Activated CD8-positive, alpha-beta memory T cell treated with anti-CD3 and anti-CD28 coated beads for 48 hours (primary cell): ENCODE results near the gene SEZ6.

Source experiments
- DNase-seq, 3 experiments: peaks; one replicate each; pipeline ENCODE4 v3.0.0-alpha.2; 2020; ENCODE audit warnings: low read depth in 2 of 3, low spot score in 2 of 3

Gene SEZ6

DNA sequence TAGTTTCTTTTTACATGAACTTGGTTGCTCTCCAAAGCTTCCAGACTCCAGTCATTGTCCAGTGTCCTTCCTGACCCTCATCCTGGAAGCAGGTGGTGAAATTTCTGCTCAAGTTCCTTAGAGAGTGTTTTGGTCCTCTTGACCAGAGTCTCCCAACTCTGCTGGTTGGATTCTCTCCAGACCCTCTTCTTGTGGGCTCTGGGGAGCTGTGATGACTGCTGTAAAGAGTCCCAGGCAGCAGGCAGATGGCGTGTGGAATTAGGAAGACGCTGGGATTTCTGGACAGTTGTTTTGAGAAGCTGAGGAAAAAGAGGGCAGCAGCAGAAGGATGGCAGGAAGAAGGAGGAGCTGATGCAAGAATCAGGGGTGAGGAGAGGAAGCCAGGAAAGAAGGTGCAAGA, 1.6 kb upstream of the SEZ6 start:
- DNase-seq = no peak

DNA sequence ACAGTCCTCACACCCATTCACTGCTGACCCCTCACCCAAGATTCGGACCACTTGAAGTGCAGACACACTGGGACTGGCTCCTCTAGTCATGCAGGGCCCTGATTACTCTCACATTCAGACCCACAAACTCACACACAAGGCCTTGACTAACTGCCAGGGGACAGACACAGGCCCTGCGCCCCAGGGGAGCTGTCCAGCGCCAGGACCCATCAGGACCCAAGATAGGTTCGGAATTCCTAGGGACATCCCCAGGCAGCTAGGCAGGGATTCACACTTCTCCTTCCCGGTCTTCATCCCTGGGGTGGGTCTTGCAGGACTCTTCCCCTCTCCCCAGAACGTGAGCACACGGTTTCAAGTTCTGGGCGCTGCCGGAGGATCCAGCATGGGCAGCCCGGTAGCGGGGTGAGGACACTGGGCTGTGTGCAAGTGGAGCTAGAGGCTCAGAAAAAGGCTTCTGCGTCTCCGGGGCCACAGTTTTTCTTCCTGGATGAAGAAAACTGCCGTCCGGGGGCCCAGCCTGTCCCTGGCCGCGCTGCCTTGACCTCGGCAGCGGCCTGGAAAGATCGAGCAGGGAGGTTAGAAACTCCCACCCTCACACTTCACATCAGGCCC, 1.6 kb downstream of the SEZ6 start:
- no peak for DNase-seq

- DNase-seq = no peak
These were observed 2.5 kb downstream of the SEZ6 start for GRCh38 chr17:29003289-29003688.

GRCh38 chr17:29002811-29003210, 3.0 kb downstream of the SEZ6 start:
- DNase-seq = no peak

GRCh38 chr17:29000973-29001372, 4.9 kb downstream of the SEZ6 start:
- no peak for DNase-seq

- no peak for DNase-seq
These were observed 6.6 kb downstream of the SEZ6 start for GRCh38 chr17:28999206-28999605.

GRCh38 chr17:28997806-28998205, 8.0 kb downstream of the SEZ6 start:
- no peak for DNase-seq

- no peak for DNase-seq
These were observed 9.2 kb downstream of the SEZ6 start for GRCh38 chr17:28996554-28997096.

DNA sequence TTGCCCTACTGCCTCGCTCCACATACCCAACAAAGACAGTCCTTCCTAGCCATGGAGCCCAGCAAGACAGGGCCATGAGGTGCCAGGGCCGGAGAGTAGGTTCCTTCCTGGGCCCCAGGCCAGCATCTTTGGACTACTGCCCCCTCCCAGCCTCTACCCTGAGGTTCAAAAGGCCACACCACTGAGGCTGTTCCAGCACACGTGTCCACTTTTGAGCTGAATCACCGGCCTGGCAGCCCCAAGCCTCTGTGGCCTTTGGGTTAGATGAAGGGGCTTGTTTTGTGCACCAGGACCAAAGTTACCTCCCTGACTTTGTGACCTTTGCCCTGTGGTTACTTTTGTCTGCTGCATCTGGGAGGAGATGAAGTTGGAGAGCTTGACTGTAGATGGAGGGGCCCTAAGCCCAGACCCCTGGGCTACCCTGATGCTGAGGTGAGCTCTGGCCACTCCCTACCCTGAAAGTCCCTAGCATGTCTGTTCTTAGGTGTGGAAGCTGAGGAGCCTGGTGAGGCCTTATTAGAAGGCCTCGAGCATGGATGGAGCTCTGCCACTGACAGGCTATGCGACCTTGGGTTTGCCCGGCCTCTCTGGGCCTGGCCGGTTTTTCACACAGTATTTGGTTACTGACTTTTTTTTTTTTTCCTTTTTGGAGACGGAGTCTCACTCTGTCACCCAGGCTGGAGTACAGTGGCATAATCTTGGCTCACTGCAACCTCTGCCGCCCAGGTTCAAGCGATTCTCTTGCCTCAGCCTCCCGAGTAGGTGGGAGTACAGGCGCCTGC, 12.0 kb downstream of the SEZ6 start:
- DNase-seq = no peak

GRCh38 chr17:28992625-28993600, 12.9 kb downstream of the SEZ6 start:
- no peak for DNase-seq

DNA sequence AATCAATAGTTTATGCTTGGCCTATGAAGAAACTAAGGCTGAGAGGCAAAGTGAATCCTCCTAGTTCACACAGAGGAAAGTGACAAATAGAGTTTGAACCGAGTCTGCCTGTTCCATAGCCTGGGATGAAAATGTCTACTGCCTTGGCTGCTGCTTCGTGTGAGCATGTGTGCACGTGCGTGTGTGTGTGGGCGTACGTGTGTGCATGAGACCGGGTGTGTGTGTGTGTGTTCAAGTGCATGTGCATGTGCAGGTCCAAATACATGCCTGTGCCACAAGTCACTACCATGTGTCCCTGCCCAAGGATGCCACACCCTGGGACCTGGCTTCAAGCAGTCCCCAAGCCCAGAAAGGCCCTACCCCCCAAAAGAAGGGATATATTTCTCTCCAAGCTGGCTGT, 13.6 kb downstream of the SEZ6 start:
- no peak for DNase-seq

DNA sequence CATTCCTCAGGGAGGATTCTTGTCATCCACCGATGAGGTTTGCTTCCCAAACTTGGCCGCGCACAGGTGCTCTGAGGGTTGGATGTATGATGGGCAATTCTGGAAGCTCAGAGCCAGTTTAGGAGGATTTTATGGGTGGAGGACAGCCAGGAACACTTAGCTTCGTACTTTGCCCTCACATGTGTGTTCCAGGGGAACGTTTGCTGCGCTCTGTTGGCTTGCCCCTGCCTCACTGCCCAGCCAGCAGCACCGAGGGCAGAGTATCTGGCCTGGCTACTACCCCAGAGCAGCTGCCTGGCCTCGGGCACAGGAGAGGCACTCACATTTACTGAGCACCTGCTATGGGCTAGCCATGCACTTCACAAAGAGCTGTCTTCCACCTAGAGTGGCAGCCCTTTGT, 14.1 kb downstream of the SEZ6 start:
- DNase-seq = no peak

DNA sequence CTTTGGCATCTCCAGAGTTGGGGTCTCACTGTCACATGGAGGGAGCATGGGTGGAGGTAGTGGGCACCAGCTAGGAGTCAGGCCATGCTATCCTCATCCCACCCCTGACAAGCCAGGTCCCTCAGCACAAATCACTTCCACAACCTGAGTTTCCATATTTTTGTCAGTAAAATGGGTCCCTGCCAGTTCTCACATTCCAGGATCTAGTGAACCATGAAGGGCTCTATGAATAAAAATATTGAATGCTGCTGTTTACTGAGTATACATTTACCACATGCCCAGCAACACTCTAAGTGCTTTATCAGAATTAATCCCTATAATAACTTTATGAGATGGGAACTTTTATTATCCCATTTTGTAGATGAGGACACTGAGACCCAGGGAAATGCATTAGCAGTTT, 16.8 kb downstream of the SEZ6 start:
- no peak for DNase-seq

- DNase-seq = no peak
These were observed 17.4 kb downstream of the SEZ6 start for GRCh38 chr17:28988475-28988874.

DNA sequence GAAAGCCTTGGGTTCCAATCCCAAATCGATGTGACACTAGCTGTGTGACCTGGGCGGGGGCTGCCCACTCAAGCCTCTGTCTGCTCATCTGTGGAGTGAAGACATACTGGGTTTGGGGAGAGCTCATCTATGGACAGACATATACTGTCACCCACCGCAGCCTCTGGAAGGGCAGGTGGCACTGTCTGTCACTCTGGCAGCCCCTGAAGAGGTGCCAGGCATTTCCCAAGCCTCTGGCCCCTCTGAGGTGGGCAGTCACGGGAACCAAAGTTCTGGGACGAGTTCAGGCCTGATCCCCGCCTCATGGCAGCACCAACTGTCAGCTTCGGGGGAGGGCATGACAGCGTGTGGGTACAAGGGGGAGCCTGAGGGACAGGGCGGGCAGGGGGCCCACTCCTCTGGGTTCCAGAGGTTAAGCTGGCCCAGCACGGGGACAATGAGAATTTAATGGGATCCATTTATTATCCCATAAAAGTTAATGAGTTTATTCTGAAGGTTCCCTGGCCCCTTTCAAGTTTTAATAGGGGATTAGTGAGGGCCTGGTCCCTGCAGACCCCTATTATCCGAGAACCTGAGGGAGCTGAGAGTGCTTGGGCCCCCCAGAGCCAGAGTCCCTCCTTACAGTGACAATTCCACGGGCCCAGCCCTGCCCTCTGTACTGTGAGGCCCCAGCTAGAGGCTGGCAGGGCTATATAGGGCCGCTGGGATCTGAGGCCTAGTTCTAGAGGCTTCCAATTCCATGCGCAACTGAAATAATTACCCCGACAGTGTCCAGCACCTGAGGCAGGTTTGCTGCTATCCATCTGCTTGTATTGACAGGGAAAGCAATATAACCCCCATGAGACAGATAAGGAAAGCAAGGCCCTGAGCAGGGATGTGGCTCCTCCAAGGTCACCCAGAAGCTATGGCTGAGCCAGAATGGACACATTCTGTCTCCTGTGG, 18.8 kb downstream of the SEZ6 start:
- DNase-seq = no peak

DNA sequence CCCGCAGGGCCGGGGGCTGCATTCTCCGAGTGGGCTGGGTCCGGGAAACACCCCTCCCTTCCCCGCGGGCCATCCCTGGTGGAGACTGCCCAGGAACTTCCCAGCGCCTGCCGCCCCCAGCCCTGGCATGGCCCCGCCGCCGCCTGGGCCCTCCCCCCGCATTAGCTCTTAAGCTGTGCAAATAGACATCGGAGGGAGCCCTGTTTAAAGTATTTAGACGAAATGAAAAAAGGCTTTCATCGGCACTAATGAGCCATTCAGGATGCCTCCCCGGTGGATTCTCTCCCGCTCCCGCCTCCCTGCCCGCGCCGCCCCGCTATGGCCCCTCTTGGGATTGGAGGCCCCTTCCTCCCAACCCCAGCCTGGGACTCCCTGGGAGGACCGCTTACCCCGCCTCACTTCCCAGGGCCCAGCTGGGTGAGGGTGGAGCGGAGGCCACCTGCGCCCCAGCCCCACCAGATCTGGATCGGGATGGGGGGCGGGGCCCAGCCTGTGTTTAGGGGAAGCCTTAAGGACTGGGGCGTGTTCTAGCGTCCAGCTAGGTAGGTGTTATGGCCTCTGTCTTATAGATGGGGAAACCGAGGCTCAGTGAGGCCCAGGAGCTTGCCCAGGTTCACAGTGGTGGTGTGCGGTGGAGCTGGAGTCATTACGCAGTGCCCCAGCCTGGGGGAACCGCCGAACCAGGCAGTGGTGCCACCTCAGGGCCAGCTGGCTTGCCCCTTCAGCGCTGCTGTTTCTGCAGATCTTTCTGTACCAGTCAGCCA, 19.7 kb downstream of the SEZ6 start:
- DNase-seq = no peak

DNA sequence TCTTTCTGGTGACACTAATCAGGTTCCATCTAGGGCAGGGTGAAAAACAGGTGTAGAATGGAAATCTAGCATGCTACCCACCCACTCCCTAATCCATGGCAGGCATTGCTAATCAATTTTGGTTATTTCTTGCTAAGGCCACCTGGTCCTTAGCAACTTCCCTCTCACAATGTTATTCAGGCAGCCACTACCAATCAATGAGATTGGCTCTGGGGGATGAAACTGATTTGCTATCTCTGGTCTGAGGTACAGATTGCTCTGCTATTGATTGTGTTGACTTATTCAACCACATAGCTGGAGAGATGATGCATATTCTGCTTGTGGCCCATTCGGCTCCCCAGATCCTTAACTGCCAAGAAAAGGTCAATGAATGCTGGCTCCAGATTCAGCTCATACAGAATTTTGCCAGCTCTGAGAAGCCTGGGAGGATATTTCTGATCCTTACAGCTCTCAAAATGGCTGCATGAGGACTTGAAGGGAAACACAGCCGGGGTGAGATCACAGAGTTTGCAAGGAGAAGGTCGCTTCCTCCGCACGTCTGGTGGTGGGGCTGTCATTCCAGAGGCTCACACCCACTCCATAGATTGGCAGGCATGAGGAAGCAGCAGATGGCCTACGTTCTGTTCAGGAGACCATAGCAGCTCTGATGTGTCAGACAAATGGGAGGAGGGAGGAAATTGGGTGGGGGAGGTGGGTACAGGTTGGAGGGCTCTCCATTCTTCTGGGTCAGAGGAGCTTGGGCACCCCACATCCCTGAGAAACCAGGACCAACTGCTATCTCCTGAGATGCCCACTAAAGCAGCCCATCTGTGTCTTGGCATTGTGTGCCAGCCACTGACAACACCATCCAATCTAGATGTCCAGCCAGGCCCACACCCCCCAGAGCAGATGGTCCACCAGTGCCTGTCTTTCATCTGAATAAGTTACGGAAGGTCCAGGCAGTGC, 22.3 kb downstream of the SEZ6 start:
- DNase-seq = no peak

GRCh38 chr17:28982131-28982793, 23.6 kb downstream of the SEZ6 start:
- DNase-seq = peak in 2 of 3 experiments; percentile 17 to 19
